AG04450 (cell line): ENCODE measurements around the gene HPS1. TPM values are rescaled to one million over a fixed set of nuclear protein-coding genes. Genes with fewer than 3 reads are reported as not detected.

Experiments
- CTCF ChIA-PET: fragments of 300-600, 350-600 bp; formaldehyde crosslinking; extraction: SDS; loops from one replicate; lab custom pipeline; 2022; ENCODE audit warnings: antibody characterized with exemption, inconsistent platforms; lab: Charles Lee
- POLR2A ChIA-PET: fragments of 350-600 bp; formaldehyde crosslinking; extraction: SDS; loops from one replicate; lab custom pipeline; 2021; ENCODE audit warnings: antibody characterized with exemption, inconsistent platforms; lab: Yijun Ruan, JAX
- DNase-seq: peaks from one replicate; pipeline ENCODE4 v3.0.0-alpha.2; 2011; ENCODE audit warnings: low read depth, low spot score
- H3K27ac ChIP-seq: one replicate; pipeline ENCODE4 v1.5.1; 2012; ENCODE audit warnings: low read depth, low read length, control low read depth
- H3K27me3 ChIP-seq: one replicate; pipeline ENCODE4 v1.6.0; 2012; ENCODE audit warnings: low read length; ENCODE audit not compliant: control insufficient read depth, insufficient read depth
- H3K4me3 ChIP-seq: 2 replicates; pipeline ENCODE4 v1.5.1; 2011; ENCODE audit warnings: mild to moderate bottlenecking, low read depth, low read length, control low read depth
- H3K9me3 ChIP-seq: 2 replicates; pipeline ENCODE4 v1.5.1; 2012; ENCODE audit warnings: low read length; ENCODE audit not compliant: control insufficient read depth, insufficient read depth
- CTCF ChIP-seq: IDR thresholded peaks from 2 replicates; pipeline ENCODE4 v1.5.1; 2011; ENCODE audit warnings: low read depth, low read length, control low read depth, inconsistent platforms
- polyA plus RNA-seq: library from polyadenylated mRNA; depleted of rRNA; stranded (reverse); fragments of >200 nt; gene quantifications from 2 replicates; pipeline ENCODE4 v1.2.3, GENCODE V29; 2011

Gene HPS1
- polyA plus RNA-seq, 1 experiment, result 56.7 TPM

GRCh38 chr10:98445200-98445812 lies 1.4 kb downstream of the HPS1 start:
- Histone ChIP-seq H3K4me3 (peak overlapping the region; percentile 84), H3K9me3 (no peaks in the 10 kb centered on the region; the same call in 1 of the 2 replicates), H3K27me3 (no peaks in the 10 kb centered on the region), H3K27ac (no peak overlapping the region)
- TF ChIP-seq CTCF, result no peak
- POLR2A ChIA-PET, result no interaction called here
- CTCF ChIA-PET, result interaction anchor here (0.6 to 1.7 kb wide), 5 partner anchors 9 to 136 kb away, joined by 3 to 8 read pairs (median 5); no protein-coding TSS in a partner anchor
- DNase-seq, result no peak

GRCh38 chr10:98444314-98445006 lies 2.3 kb downstream of the HPS1 start:
- ChIA-PET POLR2A (interaction anchor here (0.6 kb wide), 1 partner anchor 152 kb away, joined by 3 read pairs; no protein-coding TSS in a partner anchor), CTCF (no interaction called here)
- H3K4me3 ChIP-seq, result no peak overlapping the region
- H3K9me3 ChIP-seq, result no peaks in the 10 kb centered on the region; the same call in 1 of the 2 replicates
- TF ChIP-seq CTCF, result no peak
- no peaks in the 10 kb centered on the region for H3K27me3 ChIP-seq
- DNase-seq, result no peak
- no peak overlapping the region for H3K27ac ChIP-seq

- H3K27me3 ChIP-seq, result no peaks in the 10 kb centered on the region
- peaks cover 3% of the 10 kb centered on the region for H3K9me3 ChIP-seq
- ChIA-PET POLR2A (no interaction called here), CTCF (no interaction called here)
- TF ChIP-seq CTCF, result no peak
- H3K4me3 ChIP-seq, result no peak overlapping the region
- DNase-seq, result no peak
- no peak overlapping the region for H3K27ac ChIP-seq
These were observed 8.0 kb downstream of the HPS1 start for GRCh38 chr10:98438715-98439114.

GRCh38 chr10:98436704-98437103 lies 10.0 kb downstream of the HPS1 start:
- peaks cover 9% of the 10 kb centered on the region for H3K9me3 ChIP-seq
- no peak overlapping the region for H3K27ac ChIP-seq
- CTCF ChIA-PET, result interaction anchor here (0.8 to 4.2 kb wide), 3 partner anchors 9 to 194 kb away, joined by 3 to 29 read pairs (median 5); no protein-coding TSS in a partner anchor
- POLR2A ChIA-PET, result no interaction called here
- TF ChIP-seq CTCF, result no peak
- no peaks in the 10 kb centered on the region for H3K27me3 ChIP-seq
- DNase-seq, result no peak
- no peak overlapping the region for H3K4me3 ChIP-seq

- no peak for DNase-seq
- Histone ChIP-seq H3K27me3 (no peaks in the 10 kb centered on the region), H3K4me3 (no peak overlapping the region), H3K9me3 (peaks cover 9% of the 10 kb centered on the region), H3K27ac (no peak overlapping the region)
- POLR2A ChIA-PET, result interaction anchor here (1.8 kb wide), 1 partner anchor 20 kb away, joined by 6 read pairs; the partner anchor contains the start of gene PYROXD2
- CTCF ChIA-PET, result interaction anchor here (1.1 to 4.2 kb wide), 3 partner anchors 10 to 126 kb away, joined by 6 to 29 read pairs (median 6); no protein-coding TSS in a partner anchor
- TF ChIP-seq CTCF, result no peak
These were observed 11.6 kb downstream of the HPS1 start for GRCh38 chr10:98435178-98435577.
